Stimulated activated CD4-positive, alpha-beta T cell treated with anti-CD3 and anti-CD28 coated beads, Interleukin-1b, Interleukin-23, amount 100 ng/mL, for 24 hours (primary cell): ENCODE measurements around the gene CDADC1.

ENCODE experiments used
- DNase-seq, 4 experiments: peaks; one replicate each; pipeline ENCODE4 v3.0.0-alpha.2; 2020; ENCODE audit warnings: low read depth in 4 of 4, low spot score in 1 of 4

Gene CDADC1

GRCh38 chr13:49235856-49236431 is 11.8 kb upstream of the CDADC1 start:
- DNase-seq = no peak

GRCh38 chr13:49238621-49239020 is 9.1 kb upstream of the CDADC1 start:
- no peak for DNase-seq

GRCh38 chr13:49240017-49240416 is 7.7 kb upstream of the CDADC1 start:
- DNase-seq = no peak

- no peak for DNase-seq
Measured at GRCh38 chr13:49241296-49241695, 6.4 kb upstream of the CDADC1 start.

GRCh38 chr13:49245101-49245500 is 2.6 kb upstream of the CDADC1 start:
- DNase-seq = no peak

GRCh38 chr13:49246850-49247642 is 679 bp upstream of the CDADC1 start:
- no peak for DNase-seq

- DNase-seq = peak in 1 of 4 experiments; percentile 0
Measured at GRCh38 chr13:49248622-49249002, 887 bp downstream of the CDADC1 start.

GRCh38 chr13:49251326-49251725 is 3.6 kb downstream of the CDADC1 start:
- no peak for DNase-seq

- no peak for DNase-seq
Measured at GRCh38 chr13:49253310-49253709, 5.6 kb downstream of the CDADC1 start.

- no peak for DNase-seq
Measured at GRCh38 chr13:49254007-49254406, 6.3 kb downstream of the CDADC1 start.

- DNase-seq = no peak
Measured at GRCh38 chr13:49256841-49257240, 9.1 kb downstream of the CDADC1 start.

- no peak for DNase-seq
Measured at GRCh38 chr13:49258089-49258796, 10.5 kb downstream of the CDADC1 start.

GRCh38 chr13:49259586-49259985 is 11.9 kb downstream of the CDADC1 start:
- DNase-seq = no peak

GRCh38 chr13:49262634-49263033 is 14.9 kb downstream of the CDADC1 start:
- DNase-seq = no peak

GRCh38 chr13:49265822-49266221 is 18.1 kb downstream of the CDADC1 start:
- DNase-seq = no peak

- no peak for DNase-seq
Measured at GRCh38 chr13:49271264-49271663, 23.5 kb downstream of the CDADC1 start.

GRCh38 chr13:49272296-49272695 is 24.6 kb downstream of the CDADC1 start:
- no peak for DNase-seq

- no peak for DNase-seq
Measured at GRCh38 chr13:49278211-49278610, 30.5 kb downstream of the CDADC1 start.

- DNase-seq = no peak
Measured at GRCh38 chr13:49279112-49279511, 31.4 kb downstream of the CDADC1 start.

- DNase-seq = no peak
Measured at GRCh38 chr13:49279885-49280284, 32.2 kb downstream of the CDADC1 start.

- DNase-seq = no peak
Measured at GRCh38 chr13:49287995-49288394, 40.3 kb downstream of the CDADC1 start.

- DNase-seq = no peak
Measured at GRCh38 chr13:49288458-49288857, 40.7 kb downstream of the CDADC1 start.
